Stimulated activated CD4-positive, alpha-beta T cell treated with anti-CD3 and anti-CD28 coated beads, Interleukin-1b, Interleukin-23, amount 100 ng/mL, for 4 hours (primary cell): Measurements from ENCODE around the gene JUND.
"Not testable (repeated sequence)": the region's sequence is repeated elsewhere in the genome, so short reads cannot be mapped to it uniquely, and the experiment has no call there.

Experiments
- DNase-seq, 2 donors: peaks; one replicate each; pipeline ENCODE4 v3.0.0-alpha.2; 2020; ENCODE audit warnings: low read depth in 2 of 2

The JUND gene

DNA sequence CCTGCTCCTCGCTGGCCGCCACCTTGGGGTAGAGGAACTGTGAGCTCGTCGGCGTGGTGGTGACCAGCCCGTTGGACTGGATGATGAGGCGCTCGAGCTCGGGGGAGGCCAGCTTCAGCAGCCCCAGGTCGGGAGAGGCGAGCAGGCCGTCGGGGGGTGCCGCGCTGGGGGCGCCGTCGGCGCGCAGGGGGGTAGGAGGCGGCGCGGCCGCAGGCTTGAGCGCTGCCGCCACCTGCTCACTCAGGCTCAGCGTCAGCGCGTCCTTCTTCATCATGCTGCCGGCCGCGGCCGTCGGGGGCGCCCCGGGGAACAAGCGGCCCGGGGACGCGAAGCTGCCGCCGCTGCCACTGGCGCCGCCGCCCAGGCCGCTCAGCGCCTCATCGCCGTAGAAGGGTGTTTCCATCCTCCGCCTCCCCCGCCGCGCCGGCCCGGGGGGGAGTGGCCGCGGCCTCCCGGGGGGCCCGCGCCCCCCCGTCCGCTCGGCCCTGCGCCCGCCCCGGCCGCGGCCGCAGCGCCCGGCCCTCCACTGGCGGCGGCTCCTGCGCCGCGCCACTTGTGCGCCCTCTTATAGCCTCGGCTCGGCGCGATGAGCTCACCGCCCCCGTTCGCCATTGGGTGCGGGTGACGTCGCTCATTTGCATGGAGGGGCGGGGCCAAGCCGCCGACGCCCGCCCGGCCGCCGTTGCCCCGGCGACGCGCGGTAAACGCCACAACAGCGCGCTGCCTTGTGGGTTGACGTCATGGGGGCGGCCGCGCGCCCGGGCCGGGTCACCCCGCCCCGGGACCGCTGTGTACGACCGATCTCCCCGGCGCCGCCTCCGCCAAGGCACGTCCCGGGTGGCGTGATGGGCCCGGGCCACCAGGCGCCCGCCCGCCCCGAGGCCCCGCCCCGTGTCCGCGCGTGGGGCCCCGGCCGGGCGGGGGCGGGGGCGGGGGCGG is at the start of gene JUND:
JUND (minus strand) TSS at position 541 of the 939 bp plus-strand sequence; CDS start at position 403, 138 bp downstream.
- DNase-seq = peak; percentile 92 to 95

DNA sequence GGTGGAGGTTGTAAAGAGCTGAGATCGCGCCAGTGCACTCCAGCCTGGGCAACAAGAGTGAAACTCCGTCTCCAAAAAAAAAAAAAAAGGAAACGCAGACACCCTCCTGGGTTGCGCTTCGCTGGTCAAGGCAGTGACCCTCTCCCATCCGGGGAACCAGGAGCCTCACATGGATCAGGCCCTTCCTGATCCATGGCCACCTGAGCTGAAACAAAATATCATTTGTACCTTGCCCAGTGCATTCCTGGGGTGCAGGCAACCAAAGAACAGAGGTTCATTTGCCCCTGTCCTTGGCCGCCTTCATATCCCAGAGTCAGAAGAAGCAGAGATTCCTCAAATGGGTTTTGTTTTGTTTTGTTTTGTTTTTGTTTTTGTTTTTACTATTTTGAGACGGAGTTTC is 49.4 kb upstream of the JUND start:
- DNase-seq = no peak

DNA sequence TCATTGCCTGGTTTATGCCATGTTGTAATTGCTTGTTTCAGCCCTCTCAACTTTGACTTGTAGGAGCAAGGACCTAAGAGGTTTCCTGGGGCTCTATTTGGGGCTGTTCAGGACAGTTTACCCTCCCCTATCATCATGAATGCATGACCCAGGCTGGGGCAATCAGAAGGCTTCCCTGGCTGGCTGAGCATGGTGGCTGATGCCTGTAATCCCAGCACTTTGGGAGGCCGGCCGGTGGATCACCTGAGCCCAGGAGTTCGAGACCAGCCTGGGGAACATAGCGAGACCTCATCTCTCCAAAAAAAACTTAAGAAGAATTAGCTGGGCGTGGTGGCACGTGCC is 47.6 kb upstream of the JUND start:
- no peak for DNase-seq

DNA sequence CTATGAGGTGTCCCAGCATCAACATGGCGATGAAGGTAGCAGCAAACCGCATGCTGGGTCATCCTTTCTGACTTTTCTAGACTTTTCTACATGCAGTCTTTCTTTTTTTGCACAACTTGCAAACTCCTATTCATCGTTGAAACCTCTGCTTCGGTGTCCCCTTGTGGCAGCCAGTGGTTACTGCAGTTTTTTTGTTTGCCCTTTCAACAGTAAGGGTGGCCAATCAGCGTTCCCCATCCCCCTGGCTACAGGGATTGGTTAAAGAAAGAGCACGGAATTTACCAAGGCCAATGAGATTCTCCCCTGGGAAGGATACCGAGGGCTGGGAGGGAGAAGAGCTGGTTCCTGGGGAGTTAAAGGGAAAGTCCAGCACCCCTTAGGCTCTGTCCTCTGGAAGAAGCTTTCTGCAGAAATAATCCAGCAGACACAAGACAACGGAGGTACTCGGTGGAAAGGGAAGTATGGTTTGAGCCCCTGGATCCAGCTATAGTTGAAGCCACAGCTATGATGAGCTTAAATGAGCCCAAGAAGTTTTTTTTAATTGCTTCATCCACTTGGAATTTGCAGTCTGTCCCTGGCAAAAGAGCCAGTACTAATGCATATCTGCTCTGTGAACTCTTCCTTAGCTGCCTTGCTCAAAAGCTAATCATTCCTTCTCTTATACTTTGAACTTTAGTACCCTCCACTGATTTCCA is 47.1 kb upstream of the JUND start:
- DNase-seq = peak; percentile 61 to 79

DNA sequence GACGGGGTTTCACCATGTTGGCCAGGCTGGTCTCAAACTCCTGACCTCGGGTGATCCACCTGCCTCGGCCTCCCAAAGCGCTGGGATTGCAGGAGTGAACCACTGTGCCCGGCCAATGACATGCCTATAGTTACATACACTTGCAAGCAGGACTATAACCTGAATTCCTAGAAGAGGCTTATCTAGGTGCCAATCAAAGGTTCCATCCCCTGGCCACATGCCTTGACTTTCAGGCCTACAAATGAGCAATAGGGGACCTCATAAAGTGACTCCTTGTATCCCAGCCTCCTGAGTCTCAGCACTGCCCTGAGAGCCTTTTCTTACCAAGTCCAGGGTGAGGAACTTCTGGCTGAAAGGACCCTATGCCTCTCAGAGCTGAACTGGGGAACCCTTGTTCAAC is 45.4 kb upstream of the JUND start:
- DNase-seq = no peak

DNA sequence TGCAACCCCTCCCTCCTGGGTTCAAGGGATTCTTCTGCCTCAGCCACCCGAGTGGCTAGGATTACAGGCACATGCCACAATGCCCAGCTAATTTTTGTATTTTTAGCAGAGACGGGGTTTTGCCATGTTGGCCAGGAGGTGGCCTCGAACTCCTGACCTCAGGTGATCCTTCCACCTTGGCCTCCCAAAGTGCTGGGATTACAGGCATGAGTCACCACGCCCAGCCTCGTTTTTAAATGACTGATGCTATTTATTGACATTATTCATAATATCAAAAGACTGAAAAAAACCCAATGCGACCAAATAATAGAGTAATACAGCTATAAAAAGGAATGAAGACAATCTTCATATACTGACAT is 42.9 kb upstream of the JUND start:
- not testable (repeated sequence) for DNase-seq

DNA sequence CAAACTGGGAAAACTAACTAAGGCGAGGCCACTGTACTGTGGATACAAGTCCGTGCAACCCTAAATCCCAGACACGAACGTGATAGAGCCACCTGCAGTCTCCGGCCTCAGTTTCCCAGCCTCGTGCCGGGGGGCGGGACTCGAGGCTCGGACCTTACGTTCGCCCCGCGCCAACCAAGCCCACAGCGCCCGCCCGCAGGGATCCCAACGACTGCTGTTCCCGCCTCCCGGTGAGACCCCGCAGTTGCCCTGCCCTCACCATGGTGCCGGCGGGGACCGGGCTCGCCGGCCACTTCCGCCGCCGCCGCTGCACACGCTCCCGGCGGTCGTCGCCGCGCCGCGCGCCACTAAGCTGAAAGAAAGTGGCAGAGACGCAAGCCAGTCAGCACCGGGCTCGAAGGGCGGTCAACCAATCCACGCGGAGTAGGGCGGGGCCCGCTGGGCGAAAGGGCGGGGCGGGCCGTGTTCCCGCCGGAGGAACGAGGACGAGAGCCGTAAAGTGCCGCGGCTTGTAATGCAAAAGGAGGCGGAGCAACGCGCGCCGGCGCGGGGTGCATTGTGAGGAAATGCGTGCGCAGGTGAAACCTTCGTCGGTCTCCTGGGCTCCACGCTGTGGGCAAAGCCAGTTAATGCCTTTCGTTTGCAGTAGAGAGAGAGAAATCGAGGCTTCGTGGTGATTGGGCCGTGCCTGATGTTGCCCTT is 41.5 kb upstream of the JUND start, which contains the start of gene LSM4:
LSM4 (minus strand) TSS at position 318 of the 702 bp plus-strand sequence; CDS start at position 262, 56 bp downstream.
- peak; percentile 98 to 99 for DNase-seq

DNA sequence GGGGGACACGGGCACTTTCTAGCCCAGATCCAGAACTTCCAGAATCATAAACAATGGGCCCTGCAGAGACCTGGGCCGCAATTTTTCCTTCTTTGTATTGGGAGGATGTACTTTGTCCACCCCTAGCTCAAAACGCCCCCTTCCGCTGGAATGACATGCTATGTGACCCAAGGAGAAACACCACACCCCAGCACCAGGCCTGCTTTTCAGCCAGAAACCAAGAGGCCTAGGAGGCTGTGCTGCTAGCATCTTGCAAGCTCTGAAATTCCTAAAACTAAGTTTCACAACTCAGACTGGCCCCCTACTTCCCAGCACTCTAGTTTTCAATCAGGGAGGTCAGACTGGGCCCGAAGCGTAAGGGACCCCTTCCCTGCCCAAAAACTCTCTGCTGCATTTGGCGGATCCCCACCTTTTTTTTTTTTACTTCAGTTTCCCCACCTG is 40.9 kb upstream of the JUND start:
- DNase-seq = no peak

DNA sequence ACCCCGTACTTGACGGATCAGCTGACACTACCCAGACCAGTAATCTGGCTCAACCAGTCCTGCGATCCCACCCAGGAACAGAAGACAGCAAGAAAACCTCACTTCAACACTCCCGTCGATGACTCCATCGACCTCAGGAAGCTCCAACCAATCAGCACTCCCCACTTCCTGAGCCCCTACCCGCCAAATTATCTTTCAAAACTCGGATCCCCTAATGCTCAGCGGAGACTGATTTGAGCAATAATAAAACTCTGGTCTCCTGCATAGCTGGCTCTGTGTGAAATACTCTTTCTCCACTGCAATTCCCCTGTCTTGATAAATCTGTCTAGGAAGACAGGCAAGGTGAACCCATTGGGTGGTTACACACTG is 40.3 kb upstream of the JUND start:
- DNase-seq = no peak

DNA sequence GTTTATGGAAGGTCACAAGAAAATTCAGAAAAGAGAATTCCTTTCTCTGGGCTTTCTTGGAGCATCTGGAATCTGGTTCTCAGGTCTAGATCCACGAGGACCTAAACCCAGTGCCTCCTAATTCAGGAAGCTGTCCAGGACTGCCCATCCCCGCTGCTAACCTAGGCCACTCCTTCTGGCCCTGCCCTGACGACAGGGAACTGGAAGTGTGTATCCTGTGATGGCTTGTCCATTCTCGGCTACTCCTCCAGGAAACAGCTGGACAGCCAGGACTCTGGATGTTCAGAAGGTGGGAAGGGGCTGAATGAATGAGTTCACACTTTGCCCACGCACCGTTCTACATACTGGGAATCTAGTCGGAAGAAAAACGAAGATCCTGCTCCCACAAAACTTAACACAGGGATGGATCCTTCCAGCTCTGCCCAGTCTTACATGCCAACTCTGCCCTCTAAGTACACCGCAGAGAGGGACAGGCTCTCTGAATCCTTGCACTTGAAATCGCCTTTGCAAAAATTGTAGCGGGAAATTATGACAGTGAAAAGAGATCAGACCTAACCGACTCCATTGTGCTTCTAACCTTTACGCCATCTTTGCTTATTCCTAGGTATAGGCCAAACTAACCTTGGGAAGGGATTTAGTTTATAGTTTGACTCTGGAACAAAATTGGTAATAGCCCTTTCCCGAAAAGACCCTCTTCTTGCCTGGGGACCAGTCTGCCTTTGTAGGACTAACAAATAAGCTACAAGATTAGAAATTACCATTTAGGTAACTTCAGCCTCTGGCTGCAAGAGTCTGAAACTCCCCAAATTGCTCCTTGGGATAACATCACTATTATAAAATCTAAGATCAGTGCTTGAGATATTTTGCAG is 39.7 kb upstream of the JUND start:
- DNase-seq = no peak

DNA sequence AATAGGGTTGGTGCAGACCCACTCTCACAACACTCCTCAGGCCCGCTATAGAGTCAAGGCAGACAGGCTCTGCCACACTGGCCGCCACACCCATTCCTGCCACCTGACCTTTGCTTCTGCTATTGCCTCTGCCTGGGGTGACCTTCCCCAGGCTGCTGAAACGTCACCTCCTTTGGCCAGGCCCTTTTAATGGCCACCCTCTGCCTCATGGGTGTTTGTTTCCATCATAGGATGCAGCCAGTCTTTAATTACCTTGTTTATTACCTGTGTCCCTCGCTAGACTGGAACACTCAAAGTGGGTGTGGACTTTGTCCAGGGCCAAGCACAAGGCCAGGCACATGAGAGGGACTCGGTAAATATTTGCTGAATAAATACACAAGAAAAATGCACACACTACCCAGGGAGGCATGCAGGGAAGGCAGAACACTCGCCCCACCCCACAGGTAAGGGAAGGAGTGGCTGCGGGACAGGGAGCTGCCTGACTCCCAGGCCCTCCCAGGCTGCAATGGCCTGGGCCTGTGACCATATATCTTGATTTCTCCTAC is 38.2 kb upstream of the JUND start:
- no peak for DNase-seq

DNA sequence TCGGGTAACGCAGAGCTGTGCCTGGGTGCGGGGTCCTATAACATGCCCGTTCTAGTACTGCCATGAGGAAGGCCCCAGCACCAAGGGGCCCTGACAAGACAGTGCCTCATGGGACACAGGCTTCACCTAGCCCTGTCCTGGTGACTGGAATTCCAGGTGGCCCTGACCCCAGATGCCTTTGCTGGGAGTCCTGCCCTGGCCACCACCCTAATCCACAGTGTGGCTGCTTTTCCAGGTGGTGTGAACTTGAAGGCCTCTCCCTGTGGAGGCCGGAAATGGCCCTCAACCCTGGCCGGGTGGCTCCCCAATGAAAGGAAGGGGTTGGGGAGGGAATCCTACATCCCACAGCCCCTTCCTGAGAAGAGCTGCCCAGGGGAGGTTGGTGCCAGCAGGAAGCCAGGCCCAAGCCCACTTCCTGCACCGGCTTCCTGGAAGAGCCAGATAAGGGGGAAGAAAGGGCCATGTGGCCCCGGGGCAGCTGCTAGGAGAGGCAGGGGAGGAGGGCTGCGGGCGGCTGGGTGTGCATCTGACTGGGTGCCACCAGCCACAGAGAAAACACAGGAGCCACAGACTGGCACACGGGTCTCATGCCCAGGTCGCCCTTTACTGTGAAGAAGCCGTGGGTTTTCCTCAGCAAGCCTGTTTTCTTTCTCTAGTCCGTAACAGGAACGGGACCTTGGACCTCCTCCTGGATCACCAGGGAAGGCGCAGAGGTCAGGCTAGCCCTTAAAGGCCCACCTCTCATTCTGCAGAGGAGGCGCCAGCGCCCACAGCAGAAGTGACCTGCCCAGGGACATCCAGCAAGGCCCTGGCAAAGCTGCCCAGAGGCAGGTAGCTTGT is 36.8 kb upstream of the JUND start:
- DNase-seq = no peak

DNA sequence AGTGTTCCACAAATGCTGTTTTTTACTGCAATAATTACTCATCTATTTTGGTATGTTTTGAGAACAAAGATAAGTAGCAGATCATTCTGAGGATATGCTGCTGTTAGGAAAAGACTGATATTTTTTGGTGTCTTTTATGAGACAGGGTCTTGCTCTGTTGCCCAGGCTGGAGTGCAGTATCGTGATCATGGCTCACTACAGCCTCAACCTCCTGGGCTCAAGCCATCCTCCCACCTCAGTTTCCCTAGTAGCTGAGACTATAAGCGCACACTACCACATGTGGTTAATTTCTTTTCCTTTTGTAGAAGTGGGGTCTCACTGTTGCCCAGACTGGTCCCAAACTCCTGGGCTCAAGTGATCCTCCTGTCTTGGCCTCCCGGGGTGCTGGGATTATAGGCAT is 32.0 kb upstream of the JUND start:
- no peak for DNase-seq

DNA sequence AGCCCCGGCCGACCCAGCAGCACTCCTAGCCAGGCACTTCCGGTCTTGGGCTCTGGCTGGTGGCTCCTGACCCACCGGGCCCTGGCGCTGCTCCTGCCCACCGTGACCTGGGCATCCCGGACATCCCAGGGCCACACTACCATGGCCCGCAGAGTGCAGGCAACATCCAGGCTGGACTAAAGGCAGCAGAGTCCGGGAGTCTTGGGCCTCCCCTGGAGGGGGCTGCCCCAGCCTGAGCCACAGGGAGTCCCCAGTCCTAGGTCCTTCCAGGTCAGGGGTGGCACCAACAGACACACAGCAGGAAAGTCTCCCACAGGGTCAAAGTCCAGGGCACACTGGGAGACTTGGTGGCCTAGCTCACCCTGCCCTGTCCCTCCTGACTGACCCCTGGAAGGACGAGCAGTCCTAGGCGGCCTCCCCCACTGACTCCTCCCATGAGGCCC is 30.7 kb upstream of the JUND start:
- no peak for DNase-seq

DNA sequence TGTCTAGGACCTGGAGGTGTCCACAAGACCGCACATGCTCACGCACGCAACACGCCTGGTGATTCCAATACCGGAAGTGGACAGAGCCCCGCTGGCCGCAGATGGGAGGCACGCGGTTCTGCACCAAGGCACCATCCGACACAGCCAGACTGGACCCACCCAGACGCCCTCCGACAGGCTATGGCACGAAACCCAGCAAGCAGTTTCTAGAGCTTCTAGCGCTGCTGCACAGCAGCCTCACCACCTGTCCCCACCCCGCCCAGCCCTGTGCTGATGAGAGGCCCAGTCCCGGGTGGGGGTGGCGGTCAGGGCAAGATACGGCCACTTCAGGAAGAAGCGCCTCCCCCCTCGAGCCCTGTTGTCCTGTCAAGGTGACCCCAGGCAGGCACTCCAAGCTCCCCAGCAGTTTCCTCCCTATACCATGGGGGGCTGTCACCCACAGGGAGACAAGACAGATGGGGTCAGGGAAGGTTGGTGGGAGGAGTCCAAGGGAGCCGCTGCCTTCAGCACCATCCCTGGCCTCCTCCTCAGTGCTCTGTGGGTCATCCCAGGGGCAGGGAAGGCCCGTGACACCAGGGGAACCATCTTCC is 30.2 kb upstream of the JUND start:
- no peak for DNase-seq

DNA sequence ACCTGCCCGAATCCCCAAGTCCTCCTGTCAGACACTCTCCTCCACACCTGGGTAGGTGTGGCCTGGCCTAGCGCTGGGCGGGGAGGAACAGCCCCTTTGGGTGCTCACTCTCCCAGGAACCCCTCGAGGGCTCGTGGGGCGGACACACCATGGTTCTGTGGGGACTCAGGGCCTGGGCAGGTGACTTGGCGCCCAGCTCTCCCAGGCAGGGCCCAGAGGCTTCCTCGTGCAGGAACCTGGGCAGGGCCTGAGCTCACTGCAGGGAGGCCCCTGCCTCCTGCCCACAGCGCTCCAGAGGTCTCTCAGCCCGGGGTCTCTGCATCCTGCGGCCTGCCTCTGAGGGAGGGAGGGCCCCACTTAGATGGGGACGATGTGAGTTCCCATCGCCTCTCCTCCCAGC is 29.5 kb upstream of the JUND start:
- DNase-seq = no peak

DNA sequence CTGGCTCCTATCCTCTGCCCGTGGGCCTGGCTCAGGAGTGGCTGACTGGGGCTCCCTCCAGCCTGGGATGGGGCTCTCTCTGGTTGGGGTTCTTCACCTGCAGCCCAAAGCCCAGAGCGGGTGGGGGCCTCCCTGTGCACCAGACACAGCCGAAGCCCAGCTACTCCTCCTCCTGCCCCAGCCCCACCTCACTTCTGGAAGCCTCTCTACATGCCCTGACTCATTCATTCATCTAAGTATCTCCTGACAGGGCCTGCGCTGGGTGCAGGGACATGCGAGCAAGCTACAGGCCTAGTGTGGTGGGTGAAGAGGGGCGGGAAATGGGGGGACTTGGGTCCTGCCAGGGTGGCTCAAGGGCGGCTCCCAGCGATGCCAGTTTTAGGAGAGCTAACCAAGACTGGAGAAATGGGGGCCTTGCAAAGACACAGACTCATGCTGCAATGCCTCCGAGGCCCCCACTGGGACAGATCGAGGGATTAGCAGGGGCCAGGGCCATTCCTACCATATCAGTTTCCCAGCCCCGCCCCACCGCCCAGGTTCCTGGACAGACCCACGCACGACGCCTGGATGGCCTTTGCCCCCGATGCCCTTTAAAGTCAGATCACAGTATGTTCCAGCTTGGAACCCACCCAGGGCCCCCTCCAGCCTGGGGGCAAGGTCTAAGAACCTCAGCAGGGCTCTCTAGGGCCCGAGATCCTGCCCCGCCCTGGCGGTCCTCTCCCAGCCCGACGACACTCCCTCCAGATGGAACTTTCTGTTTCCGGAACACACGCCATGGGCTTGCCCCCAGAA is 28.9 kb upstream of the JUND start:
- no peak for DNase-seq

DNA sequence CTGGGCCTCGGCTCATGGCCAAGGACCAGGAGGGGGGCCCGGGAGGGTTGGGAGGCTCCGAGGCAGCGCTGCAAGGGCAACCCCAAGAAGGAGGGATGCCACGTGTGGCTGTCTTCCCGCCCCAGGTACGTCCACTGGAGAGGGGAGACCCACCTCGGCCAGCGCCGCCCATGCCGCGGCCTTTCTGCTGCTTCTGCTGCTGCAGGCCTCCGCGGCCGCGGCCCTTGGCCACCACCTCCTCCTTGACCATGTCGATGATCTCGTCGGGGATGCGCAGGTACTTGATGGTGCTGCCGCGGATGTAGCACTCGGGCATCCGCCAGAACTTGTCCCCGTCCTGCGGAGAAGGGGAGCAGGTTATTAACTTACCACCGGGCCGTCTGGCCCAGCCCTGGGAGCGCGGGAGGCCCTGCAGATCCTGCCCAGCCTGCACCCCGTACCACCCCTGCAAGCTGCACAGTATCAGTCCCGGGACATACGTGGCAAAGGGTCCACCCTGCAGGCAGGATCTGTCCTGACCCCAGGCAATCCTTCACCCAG is 28.2 kb upstream of the JUND start:
- no peak for DNase-seq

DNA sequence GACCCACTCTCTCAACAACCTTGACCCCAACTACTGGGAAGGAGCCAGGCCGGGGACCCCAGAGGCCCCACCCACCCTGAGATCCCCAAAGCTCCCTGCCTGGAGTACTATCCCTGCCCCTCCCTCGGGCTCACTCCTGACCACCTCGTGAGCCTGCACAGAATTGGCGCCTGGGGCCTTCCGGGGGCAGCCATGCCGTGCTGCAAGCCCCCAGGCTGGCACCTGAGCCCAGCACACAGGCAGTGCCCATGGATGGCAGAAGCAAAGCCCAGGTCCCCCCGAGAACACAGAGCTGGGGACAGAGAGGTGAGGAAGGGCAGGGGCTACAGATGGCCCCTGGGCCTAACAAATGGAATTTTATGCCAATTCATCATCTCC is 27.5 kb upstream of the JUND start:
- DNase-seq = no peak
